ENCODE data around the gene NCAPG2.

DNA sequence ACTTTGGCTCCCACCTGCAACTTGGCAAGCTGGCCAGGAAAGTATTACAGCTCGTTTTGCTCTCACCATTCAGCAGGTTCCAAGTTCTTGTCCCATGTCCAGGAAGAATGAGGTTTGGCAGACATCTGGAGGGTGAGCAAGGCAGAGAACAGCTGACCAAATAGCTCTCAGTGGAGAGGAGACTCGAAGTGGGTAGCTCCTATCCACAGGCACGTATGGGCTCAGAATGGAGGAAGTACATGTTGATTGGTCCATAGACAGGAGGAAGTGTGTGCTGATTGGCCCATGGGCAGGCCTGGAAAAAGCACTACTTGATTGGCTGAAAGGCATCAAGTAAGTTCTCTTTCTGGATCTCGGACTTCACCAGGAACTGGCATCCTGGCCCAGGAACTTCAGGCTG is 3.0 kb upstream of the NCAPG2 start:
- TF ChIP-seq, protein P1, sequence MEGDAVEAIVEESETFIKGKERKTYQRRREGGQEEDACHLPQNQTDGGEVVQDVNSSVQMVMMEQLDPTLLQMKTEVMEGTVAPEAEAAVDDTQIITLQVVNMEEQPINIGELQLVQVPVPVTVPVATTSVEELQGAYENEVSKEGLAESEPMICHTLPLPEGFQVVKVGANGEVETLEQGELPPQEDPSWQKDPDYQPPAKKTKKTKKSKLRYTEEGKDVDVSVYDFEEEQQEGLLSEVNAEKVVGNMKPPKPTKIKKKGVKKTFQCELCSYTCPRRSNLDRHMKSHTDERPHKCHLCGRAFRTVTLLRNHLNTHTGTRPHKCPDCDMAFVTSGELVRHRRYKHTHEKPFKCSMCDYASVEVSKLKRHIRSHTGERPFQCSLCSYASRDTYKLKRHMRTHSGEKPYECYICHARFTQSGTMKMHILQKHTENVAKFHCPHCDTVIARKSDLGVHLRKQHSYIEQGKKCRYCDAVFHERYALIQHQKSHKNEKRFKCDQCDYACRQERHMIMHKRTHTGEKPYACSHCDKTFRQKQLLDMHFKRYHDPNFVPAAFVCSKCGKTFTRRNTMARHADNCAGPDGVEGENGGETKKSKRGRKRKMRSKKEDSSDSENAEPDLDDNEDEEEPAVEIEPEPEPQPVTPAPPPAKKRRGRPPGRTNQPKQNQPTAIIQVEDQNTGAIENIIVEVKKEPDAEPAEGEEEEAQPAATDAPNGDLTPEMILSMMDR (IDR thresholded peaks at IDR 0.05; ENCODE audit: borderline replicate concordance, extremely low read depth, low read length, poor library complexity, severe bottlenecking), result no peak
- TF ChIP-seq EZH2 (IDR thresholded peaks at IDR 0.05; ENCODE audit: borderline replicate concordance, low read depth, low read length, severe bottlenecking), result no peak
